AG04450 (cell line): ENCODE results near the gene FSCN2. TPM values are rescaled to one million over a fixed set of nuclear protein-coding genes. Genes with fewer than 3 reads are reported as not detected.
"Not testable (repeated sequence)": the region's sequence is repeated elsewhere in the genome, so short reads cannot be mapped to it uniquely, and the experiment has no call there.

Experiments used
- CTCF ChIA-PET: fragments of 300-600, 350-600 bp; formaldehyde crosslinking; extraction: SDS; loops from one replicate; lab custom pipeline; 2022; ENCODE audit warnings: antibody characterized with exemption, inconsistent platforms; lab: Charles Lee
- POLR2A ChIA-PET: fragments of 350-600 bp; formaldehyde crosslinking; extraction: SDS; loops from one replicate; lab custom pipeline; 2021; ENCODE audit warnings: antibody characterized with exemption, inconsistent platforms; lab: Yijun Ruan, JAX
- DNase-seq: peaks from one replicate; pipeline ENCODE4 v3.0.0-alpha.2; 2011; ENCODE audit warnings: low read depth, low spot score
- H3K27ac ChIP-seq: one replicate; pipeline ENCODE4 v1.5.1; 2012; ENCODE audit warnings: low read depth, low read length, control low read depth
- H3K27me3 ChIP-seq: one replicate; pipeline ENCODE4 v1.6.0; 2012; ENCODE audit warnings: low read length; ENCODE audit not compliant: control insufficient read depth, insufficient read depth
- H3K4me3 ChIP-seq: 2 replicates; pipeline ENCODE4 v1.5.1; 2011; ENCODE audit warnings: mild to moderate bottlenecking, low read depth, low read length, control low read depth
- H3K9me3 ChIP-seq: 2 replicates; pipeline ENCODE4 v1.5.1; 2012; ENCODE audit warnings: low read length; ENCODE audit not compliant: control insufficient read depth, insufficient read depth
- CTCF ChIP-seq: IDR thresholded peaks from 2 replicates; pipeline ENCODE4 v1.5.1; 2011; ENCODE audit warnings: low read depth, low read length, control low read depth, inconsistent platforms
- polyA plus RNA-seq: library from polyadenylated mRNA; depleted of rRNA; stranded (reverse); fragments of >200 nt; gene quantifications from 2 replicates; pipeline ENCODE4 v1.2.3, GENCODE V29; 2011

Gene FSCN2
- polyA plus RNA-seq, 1 experiment: 0.26 TPM

- CTCF ChIA-PET: no interaction called here
- peaks cover 8% of the 10 kb centered on the region for H3K27me3 ChIP-seq
- POLR2A ChIA-PET: interaction anchor here (0.6 kb wide), 1 partner anchor 68 kb away, joined by 7 read pairs; no protein-coding TSS in a partner anchor
- no peak for TF ChIP-seq CTCF
- H3K9me3 ChIP-seq: peaks cover 12% of the 10 kb centered on the region; the same call in 1 of the 2 replicates
- H3K4me3 ChIP-seq: no peak overlapping the region
- no peak for DNase-seq
- H3K27ac ChIP-seq: no peak overlapping the region
Measured at GRCh38 chr17:81529437-81529803, 1.2 kb downstream of the FSCN2 start.

- H3K27me3 ChIP-seq: peaks cover 10% of the 10 kb centered on the region
- CTCF ChIA-PET: not testable (repeated sequence)
Measured at GRCh38 chr17:81531013-81531412, 2.8 kb downstream of the FSCN2 start.

GRCh38 chr17:81531998-81532404 lies 3.8 kb downstream of the FSCN2 start:
- H3K27ac ChIP-seq, CTCF ChIA-PET, H3K4me3 ChIP-seq, DNase-seq, POLR2A ChIA-PET: not testable (repeated sequence)
- Histone ChIP-seq H3K9me3 (peaks cover 12% of the 10 kb centered on the region; the same call in 1 of the 2 replicates), H3K27me3 (peaks cover 15% of the 10 kb centered on the region)

More at GRCh38 chr17:81531013-81531412, 2.8 kb downstream of the FSCN2 start:
- H3K9me3 ChIP-seq: peaks cover 12% of the 10 kb centered on the region; the same call in 1 of the 2 replicates
- H3K4me3 ChIP-seq, DNase-seq, H3K27ac ChIP-seq, POLR2A ChIA-PET: not testable (repeated sequence)

- CTCF ChIA-PET: no interaction called here
- TF ChIP-seq CTCF: no peak
- POLR2A ChIA-PET: interaction anchor here (1.3 kb wide), 1 partner anchor 20 kb away, joined by 3 read pairs; the partner anchor contains the start of gene FAAP100
- peak overlapping the region; percentile 11 for H3K27ac ChIP-seq
- no peak overlapping the region for H3K4me3 ChIP-seq
- no peak for DNase-seq
- H3K9me3 ChIP-seq: peaks cover 12% of the 10 kb centered on the region; the same call in 1 of the 2 replicates
- peaks cover 15% of the 10 kb centered on the region for H3K27me3 ChIP-seq
Measured at GRCh38 chr17:81532490-81533287, 4.5 kb downstream of the FSCN2 start.

- no peak for DNase-seq
- Histone ChIP-seq H3K27ac (no peak overlapping the region), H3K9me3 (peaks cover 12% of the 10 kb centered on the region; the same call in 1 of the 2 replicates), H3K27me3 (peaks cover 14% of the 10 kb centered on the region), H3K4me3 (no peak overlapping the region)
- TF ChIP-seq CTCF: no peak
- ChIA-PET POLR2A (interaction anchor here (1.3 kb wide), 1 partner anchor 19 kb away, joined by 3 read pairs; the partner anchor contains the start of gene FAAP100), CTCF (no interaction called here)
Measured at GRCh38 chr17:81533339-81534141, 5.4 kb downstream of the FSCN2 start.
